GM23338 (cell line): ENCODE data around the gene CYFIP2. TPM values are rescaled to one million over a fixed set of nuclear protein-coding genes. Genes with fewer than 3 reads are reported as not detected.

Experiments
- ATAC-seq: fragments of 200-7000 bp; cut with Tn5 transposase; 3 replicates; pipeline ENCODE4 v1.9.1; 2020
- DNase-seq: peaks from one replicate; pipeline ENCODE4 v3.0.0-alpha.2; 2015; ENCODE audit warnings: low spot score
- H2AFZ ChIP-seq: fragments of 200-600 bp; sonication (generic); 2 replicates; pipeline ENCODE4 v1.8.0; 2016; ENCODE audit warnings: antibody characterized with exemption, mild to moderate bottlenecking, moderate library complexity
- H3F3A ChIP-seq: fragments of 200-600 bp; sonication (generic); replicated peaks from 2 replicates; pipeline ENCODE4 v1.8.0; 2017; ENCODE audit warnings: antibody characterized with exemption, mixed run types, low read depth
- H3K27ac ChIP-seq: fragments of 200-600 bp; sonication (generic); 2 replicates; pipeline ENCODE4 v1.6.1; 2016; ENCODE audit warnings: low read depth
- H3K27me3 ChIP-seq: fragments of 200-600 bp; sonication (generic); 2 replicates; pipeline ENCODE4 v1.8.0; 2016; ENCODE audit warnings: mild to moderate bottlenecking, mixed run types, moderate library complexity; ENCODE audit not compliant: insufficient read depth
- H3K36me3 ChIP-seq: fragments of 200-600 bp; sonication (generic); 2 replicates; pipeline ENCODE4 v1.8.0; 2016; ENCODE audit warnings: mild to moderate bottlenecking; ENCODE audit not compliant: insufficient read depth
- H3K4me1 ChIP-seq: fragments of 200-600 bp; sonication (generic); 2 replicates; pipeline ENCODE4 v1.8.0; 2016; ENCODE audit warnings: mild to moderate bottlenecking, moderate library complexity; ENCODE audit not compliant: insufficient read depth
- H3K4me2 ChIP-seq: fragments of 200-600 bp; sonication (generic); 2 replicates; pipeline ENCODE4 v1.7.1; 2017; ENCODE audit warnings: mixed run types
- H3K4me3 ChIP-seq: fragments of 200-600 bp; sonication (generic); 2 replicates; pipeline ENCODE4 v1.6.1; 2016; ENCODE audit warnings: mixed run types
- H3K79me2 ChIP-seq: fragments of 200-600 bp; sonication (generic); replicated peaks from 2 replicates; pipeline ENCODE4 v1.8.0; 2017; ENCODE audit warnings: mild to moderate bottlenecking; ENCODE audit not compliant: insufficient read depth
- H3K9me2 ChIP-seq: fragments of 200-600 bp; sonication (generic); 2 replicates; pipeline ENCODE4 v1.8.0; 2017; ENCODE audit not compliant: insufficient read depth
- H4K20me1 ChIP-seq: fragments of 200-600 bp; sonication (generic); replicated peaks from 2 replicates; pipeline ENCODE4 v1.8.0; 2017; ENCODE audit warnings: mild to moderate bottlenecking; ENCODE audit not compliant: insufficient read depth
- H3K27ac Mint-ChIP-seq: 2 replicates; pipeline ENCODE4 v1.8.0; 2020; ENCODE audit warnings: inconsistent platforms, mild to moderate bottlenecking, moderate library complexity, mixed read lengths
- H3K27me3 Mint-ChIP-seq: 3 replicates; pipeline ENCODE4 v1.8.0; 2022; ENCODE audit warnings: low read depth, mild to moderate bottlenecking, moderate library complexity, mixed read lengths, inconsistent platforms; ENCODE audit not compliant: insufficient read depth, poor library complexity
- H3K36me3 Mint-ChIP-seq: 3 replicates; pipeline ENCODE4 v1.8.0; 2021; ENCODE audit warnings: low read depth, mild to moderate bottlenecking, inconsistent platforms, moderate library complexity, mixed read lengths
- H3K4me1 Mint-ChIP-seq: 3 replicates; pipeline ENCODE4 v1.8.0; 2020; ENCODE audit warnings: mild to moderate bottlenecking, inconsistent platforms, mixed read lengths
- H3K4me3 Mint-ChIP-seq: 3 replicates; pipeline ENCODE4 v1.8.0; 2021; ENCODE audit warnings: moderate library complexity, mild to moderate bottlenecking, inconsistent platforms, mixed read lengths
- H3K9me3 Mint-ChIP-seq: 3 replicates; pipeline ENCODE4 v1.8.0; 2020; ENCODE audit warnings: moderate library complexity, mild to moderate bottlenecking, inconsistent platforms, mixed read lengths
- CREB1 ChIP-seq: fragments of 250-450 bp; sonication (Bioruptor Pico); IDR thresholded peaks from 2 replicates; pipeline ENCODE4 v1.5.0; 2020; ENCODE audit warnings: low read depth, mild to moderate bottlenecking, moderate library complexity
- JUNB ChIP-seq: IDR thresholded peaks from one replicate; pipeline ENCODE4 v1.6.1; 2016; ENCODE audit warnings: antibody characterized with exemption; ENCODE audit not compliant: unreplicated experiment
- ZNF331 ChIP-seq: fragments of 250-450 bp; sonication (Bioruptor Pico); IDR thresholded peaks from 2 replicates; pipeline ENCODE4 v1.5.0; 2020; ENCODE audit warnings: low read depth, mild to moderate bottlenecking, moderate library complexity
- polyA plus RNA-seq: library from polyadenylated mRNA; unstranded; fragments of >200 nt; fragmentation: Nextera tagmentation; extraction: Ambion mirVana; gene quantifications from 2 replicates; pipeline ENCODE4 v1.2.1, GENCODE V29; 2016
- total RNA-seq: library from RNA; depleted of rRNA; stranded (reverse); fragments of >200 nt; shearing (Covaris generic); gene quantifications from 2 replicates; pipeline ENCODE4 v1.2.3, GENCODE V29; 2014
- TF ChIP-seq, protein P1 (sequence below), 2 experiments: fragments of 200-600 bp in 1 of 2; sonication (generic) in 1 of 2; conservative IDR thresholded peaks; 2 replicates each; pipeline versions ENCODE4 v1.5.1 to v1.6.1; 2016 to 2017; ENCODE audit warnings: antibody characterized with exemption in 2 of 2, low read depth in 2 of 2, mild to moderate bottlenecking in 2 of 2, moderate library complexity in 1 of 2
- TF ChIP-seq, protein P2 (sequence below): fragments of 250-450 bp; sonication (Bioruptor Pico); IDR thresholded peaks from 2 replicates; pipeline ENCODE4 v1.5.0; 2020; ENCODE audit warnings: mild to moderate bottlenecking, moderate library complexity

The CYFIP2 gene
- total and polyA plus RNA-seq, 2 experiments from 2014 or later, result 54.1 to 98.4 TPM

DNA sequence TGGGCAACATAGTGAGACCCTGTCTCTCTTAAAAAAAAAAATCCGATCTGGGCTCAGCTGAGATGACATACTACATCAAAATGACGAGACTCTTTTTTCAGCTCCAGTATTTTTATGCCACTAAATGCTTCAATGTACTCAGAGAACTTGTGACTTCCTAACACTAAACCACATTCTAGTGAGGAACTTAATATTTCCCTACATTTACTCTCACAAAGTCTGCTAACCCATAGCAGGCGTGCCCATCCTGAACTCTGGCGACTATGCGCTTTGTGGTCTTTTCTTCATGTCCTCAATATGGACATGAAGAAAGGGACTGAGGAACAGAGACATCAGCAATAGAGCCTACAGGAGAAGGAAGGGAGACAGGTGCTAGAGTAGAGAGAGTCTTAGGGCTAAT, 44.0 kb upstream of the CYFIP2 start:
- H3K27ac ChIP-seq, result no peak overlapping the region

More for the DNA sequence above, 44.0 kb upstream of the CYFIP2 start:
- no peaks in the 10 kb centered on the region for H3K36me3 ChIP-seq
- H3K27ac Mint-ChIP-seq, result no peak overlapping the region
- H3K79me2 ChIP-seq, result no peaks in the 10 kb centered on the region
- no peak overlapping the region for H3K4me3 ChIP-seq
- no peak overlapping the region for H2AFZ ChIP-seq
- no peaks in the 10 kb centered on the region for H3K36me3 Mint-ChIP-seq
- H3K4me2 ChIP-seq, result no peak overlapping the region
- H3K27me3 ChIP-seq, result no peaks in the 10 kb centered on the region
- no peaks in the 10 kb centered on the region for H3K4me1 ChIP-seq
- no peaks in the 10 kb centered on the region for H3K27me3 Mint-ChIP-seq
- H3K4me3 Mint-ChIP-seq, result no peak overlapping the region
- no peaks in the 10 kb centered on the region for H3F3A ChIP-seq
- H3K9me3 Mint-ChIP-seq, result no peaks in the 10 kb centered on the region
- H3K4me1 Mint-ChIP-seq, result peaks cover 5% of the 10 kb centered on the region; the same call in 2 of the 3 replicates
- no peak for DNase-seq
- TF ChIP-seq CREB1 (CRISPR knock-in tag) (no peak), ZNF331 (CRISPR knock-in tag) (no peak), JUNB (no peak)
- TF ChIP-seq, protein P1, sequence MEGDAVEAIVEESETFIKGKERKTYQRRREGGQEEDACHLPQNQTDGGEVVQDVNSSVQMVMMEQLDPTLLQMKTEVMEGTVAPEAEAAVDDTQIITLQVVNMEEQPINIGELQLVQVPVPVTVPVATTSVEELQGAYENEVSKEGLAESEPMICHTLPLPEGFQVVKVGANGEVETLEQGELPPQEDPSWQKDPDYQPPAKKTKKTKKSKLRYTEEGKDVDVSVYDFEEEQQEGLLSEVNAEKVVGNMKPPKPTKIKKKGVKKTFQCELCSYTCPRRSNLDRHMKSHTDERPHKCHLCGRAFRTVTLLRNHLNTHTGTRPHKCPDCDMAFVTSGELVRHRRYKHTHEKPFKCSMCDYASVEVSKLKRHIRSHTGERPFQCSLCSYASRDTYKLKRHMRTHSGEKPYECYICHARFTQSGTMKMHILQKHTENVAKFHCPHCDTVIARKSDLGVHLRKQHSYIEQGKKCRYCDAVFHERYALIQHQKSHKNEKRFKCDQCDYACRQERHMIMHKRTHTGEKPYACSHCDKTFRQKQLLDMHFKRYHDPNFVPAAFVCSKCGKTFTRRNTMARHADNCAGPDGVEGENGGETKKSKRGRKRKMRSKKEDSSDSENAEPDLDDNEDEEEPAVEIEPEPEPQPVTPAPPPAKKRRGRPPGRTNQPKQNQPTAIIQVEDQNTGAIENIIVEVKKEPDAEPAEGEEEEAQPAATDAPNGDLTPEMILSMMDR (conservative IDR thresholded peaks at IDR 0.05; ENCODE audit: low read depth in 2 of 2), result no peak
- TF ChIP-seq, protein P2, sequence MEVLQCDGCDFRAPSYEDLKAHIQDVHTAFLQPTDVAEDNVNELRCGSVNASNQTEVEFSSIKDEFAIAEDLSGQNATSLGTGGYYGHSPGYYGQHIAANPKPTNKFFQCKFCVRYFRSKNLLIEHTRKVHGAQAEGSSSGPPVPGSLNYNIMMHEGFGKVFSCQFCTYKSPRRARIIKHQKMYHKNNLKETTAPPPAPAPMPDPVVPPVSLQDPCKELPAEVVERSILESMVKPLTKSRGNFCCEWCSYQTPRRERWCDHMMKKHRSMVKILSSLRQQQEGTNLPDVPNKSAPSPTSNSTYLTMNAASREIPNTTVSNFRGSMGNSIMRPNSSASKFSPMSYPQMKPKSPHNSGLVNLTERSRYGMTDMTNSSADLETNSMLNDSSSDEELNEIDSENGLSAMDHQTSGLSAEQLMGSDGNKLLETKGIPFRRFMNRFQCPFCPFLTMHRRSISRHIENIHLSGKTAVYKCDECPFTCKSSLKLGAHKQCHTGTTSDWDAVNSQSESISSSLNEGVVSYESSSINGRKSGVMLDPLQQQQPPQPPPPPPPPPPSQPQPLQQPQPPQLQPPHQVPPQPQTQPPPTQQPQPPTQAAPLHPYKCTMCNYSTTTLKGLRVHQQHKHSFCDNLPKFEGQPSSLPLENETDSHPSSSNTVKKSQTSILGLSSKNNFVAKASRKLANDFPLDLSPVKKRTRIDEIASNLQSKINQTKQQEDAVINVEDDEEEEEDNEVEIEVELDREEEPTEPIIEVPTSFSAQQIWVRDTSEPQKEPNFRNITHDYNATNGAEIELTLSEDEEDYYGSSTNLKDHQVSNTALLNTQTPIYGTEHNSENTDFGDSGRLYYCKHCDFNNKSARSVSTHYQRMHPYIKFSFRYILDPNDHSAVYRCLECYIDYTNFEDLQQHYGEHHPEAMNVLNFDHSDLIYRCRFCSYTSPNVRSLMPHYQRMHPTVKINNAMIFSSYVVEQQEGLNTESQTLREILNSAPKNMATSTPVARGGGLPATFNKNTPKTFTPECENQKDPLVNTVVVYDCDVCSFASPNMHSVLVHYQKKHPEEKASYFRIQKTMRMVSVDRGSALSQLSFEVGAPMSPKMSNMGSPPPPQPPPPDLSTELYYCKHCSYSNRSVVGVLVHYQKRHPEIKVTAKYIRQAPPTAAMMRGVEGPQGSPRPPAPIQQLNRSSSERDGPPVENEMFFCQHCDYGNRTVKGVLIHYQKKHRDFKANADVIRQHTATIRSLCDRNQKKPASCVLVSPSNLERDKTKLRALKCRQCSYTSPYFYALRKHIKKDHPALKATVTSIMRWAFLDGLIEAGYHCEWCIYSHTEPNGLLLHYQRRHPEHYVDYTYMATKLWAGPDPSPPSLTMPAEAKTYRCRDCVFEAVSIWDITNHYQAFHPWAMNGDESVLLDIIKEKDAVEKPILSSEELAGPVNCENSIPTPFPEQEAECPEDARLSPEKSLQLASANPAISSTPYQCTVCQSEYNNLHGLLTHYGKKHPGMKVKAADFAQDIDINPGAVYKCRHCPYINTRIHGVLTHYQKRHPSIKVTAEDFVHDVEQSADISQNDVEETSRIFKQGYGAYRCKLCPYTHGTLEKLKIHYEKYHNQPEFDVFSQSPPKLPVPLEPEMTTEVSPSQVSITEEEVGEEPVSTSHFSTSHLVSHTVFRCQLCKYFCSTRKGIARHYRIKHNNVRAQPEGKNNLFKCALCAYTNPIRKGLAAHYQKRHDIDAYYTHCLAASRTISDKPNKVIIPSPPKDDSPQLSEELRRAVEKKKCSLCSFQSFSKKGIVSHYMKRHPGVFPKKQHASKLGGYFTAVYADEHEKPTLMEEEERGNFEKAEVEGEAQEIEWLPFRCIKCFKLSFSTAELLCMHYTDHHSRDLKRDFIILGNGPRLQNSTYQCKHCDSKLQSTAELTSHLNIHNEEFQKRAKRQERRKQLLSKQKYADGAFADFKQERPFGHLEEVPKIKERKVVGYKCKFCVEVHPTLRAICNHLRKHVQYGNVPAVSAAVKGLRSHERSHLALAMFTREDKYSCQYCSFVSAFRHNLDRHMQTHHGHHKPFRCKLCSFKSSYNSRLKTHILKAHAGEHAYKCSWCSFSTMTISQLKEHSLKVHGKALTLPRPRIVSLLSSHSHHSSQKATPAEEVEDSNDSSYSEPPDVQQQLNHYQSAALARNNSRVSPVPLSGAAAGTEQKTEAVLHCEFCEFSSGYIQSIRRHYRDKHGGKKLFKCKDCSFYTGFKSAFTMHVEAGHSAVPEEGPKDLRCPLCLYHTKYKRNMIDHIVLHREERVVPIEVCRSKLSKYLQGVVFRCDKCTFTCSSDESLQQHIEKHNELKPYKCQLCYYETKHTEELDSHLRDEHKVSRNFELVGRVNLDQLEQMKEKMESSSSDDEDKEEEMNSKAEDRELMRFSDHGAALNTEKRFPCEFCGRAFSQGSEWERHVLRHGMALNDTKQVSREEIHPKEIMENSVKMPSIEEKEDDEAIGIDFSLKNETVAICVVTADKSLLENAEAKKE, result no peak
- no peaks in the 10 kb centered on the region for H4K20me1 ChIP-seq
- no peaks in the 10 kb centered on the region for H3K9me2 ChIP-seq
- no peak for ATAC-seq
